HG03108 (cell line): ENCODE results near the gene DDA1.
"Not testable (repeated sequence)": the region's sequence is repeated elsewhere in the genome, so short reads cannot be mapped to it uniquely, and the experiment has no call there.

Experiments
- ATAC-seq: cut with Tn5 transposase; IDR thresholded peaks from one replicate; pipeline ENCODE4 v1.9.1; 2021; ENCODE audit warnings: moderate library complexity; ENCODE audit not compliant: unreplicated experiment

The DDA1 gene

DNA sequence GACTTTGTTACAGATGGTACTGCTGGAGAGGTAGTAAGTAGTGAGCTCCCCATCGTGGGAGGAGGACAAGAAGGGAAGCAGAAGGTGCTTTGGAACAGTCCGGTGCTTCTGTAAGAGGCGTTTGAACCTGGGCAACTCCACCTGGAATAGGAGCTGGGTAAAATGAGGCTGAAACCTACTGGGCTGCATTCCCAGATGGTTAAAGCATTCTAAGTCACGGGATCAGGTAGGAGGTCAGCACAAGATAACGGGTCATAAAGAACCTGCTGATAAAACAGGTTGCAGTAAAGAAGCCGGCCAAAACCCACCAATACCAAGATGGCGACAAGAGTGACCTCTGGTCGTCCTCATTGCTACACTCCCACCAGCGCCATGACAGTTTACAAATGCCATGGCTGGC lies 22.6 kb upstream of the DDA1 start:
- no peak for ATAC-seq

DNA sequence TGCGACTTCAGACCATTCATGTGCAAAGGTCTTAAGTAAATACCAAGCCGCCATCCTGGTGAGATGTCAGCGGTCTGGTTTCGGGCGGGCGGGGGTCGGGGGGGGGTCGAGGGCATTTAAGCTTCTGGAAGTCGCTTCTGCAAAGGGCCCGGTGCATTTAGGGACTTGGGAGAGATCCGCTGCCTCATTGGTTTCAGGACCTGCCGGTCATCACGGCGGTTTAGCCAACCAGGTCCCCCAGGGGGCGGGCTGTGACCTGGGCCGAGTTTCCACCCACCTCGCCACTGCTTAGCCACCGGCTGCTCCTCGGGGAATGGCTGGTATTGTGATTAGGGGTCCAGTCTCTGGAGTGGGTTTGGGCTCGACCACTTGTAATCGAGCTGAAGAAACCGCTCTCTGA lies 19.9 kb upstream of the DDA1 start:
- ATAC-seq = no peak

DNA sequence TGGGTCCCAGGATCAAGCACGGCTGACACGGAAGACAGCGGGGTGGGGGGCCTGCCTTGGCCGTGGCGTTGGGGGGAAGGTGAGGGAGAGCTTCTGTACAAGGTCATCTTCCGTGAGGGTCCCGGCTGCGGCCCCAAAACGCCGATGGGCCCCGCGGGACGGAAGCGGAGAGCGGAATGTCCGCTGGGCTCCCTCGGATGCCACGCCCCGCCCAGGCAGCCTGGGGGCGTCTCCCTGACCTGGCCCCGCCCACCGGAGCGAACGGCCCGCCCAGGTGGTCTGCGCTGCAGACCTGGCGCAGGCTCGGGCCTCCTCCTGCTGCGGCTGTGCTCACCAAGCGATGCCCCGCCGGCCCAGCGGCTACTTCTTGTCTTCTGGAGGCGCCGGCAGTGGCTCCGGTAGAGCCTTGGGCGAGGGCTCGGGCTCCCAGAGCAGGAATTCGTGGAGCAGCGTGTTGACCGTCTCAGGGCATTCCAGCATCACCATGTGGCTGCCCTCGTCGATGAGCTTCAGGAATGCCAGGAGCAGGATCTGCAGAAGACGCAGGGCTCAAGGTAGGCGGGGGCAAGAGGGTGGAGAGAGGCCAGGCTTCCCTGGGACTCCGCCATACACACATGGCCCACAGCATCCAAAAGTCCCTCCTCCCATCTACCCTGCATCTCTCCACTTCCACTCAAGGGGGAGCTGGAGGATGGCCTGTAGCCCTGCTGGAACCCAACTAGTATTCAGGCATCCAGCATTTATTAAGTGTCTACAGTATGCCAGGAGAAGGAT lies 16.9 kb upstream of the DDA1 start:
- peak; percentile 81 for ATAC-seq

DNA sequence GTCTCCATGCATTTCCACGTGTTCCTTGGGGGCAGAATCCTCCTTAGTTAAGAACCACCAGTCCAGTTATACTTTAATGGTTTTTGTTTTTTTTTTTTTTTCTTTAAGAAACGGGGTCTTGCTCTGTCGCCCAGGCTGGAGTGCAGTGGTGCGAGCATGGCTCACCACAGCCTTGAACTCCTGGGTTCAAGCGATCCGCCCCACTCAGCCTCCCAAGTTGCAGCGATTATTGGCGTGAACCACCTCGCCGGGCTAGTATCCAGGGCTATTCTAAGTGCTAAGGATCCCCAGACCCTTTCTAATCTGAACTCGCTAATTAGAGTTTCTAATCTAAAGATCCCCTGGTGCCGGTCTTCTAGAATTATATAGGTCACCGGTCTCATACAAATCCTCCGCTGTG lies 15.8 kb upstream of the DDA1 start:
- ATAC-seq = no peak

DNA sequence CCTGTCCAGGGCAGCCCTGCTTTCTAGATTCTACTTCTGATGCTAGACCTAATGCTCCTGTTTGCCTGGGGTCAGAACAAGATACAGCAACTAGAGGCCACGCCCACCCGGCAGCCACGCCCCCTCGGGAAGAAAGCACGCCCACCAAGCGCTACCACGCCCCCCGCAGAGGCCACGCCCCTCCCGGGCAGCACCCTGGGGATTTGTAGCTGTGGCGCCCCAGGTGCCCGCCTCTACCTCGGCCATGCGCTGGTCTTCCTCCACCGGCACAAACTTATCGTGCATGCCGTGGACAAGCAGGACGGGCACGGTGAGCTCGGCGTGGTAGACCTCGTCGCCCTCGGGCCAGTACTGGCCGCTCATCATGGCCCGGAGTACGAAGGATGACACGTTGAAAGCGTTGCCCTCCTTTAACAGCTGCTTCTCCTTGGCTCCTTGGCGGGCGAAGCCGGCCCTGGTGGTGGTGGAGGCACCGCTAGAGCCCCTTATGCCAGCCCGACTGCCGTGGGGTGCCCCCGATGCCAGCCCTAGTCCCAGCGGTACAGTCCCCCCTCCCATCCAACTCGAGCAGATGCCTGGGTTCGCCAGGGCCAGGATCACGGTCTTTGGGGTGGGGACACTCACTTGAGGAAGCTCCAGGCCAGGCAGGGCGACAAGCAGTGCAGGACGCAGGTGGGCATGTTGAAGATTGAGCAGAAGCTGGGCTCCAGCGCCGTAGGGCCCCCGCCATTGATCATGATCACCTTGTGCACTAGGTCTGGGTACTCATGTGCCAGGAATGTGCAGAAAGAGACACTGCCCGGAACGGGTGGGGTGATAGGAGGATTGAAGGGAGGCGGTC lies 15.1 kb upstream of the DDA1 start:
- no peak for ATAC-seq

DNA sequence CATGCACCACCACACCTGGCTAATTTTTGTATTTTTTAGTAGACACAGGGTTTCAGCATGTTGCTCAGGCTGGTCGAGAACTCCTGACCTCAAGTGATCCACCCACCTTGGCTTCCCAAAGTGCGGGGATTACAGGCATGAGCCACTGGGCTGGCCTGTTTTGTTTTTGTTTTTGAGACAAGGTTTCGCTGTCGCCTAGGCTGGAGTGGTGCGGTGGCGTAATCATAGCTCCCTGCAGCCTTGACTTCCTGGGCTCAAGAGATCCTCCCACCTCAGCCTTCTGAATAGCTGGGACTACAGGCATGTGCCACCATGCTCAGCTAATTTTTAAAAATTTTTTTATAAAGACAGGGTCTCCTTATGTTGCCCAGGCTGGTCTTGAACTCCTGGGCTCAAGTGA lies 13.8 kb upstream of the DDA1 start:
- ATAC-seq = not testable (repeated sequence)

DNA sequence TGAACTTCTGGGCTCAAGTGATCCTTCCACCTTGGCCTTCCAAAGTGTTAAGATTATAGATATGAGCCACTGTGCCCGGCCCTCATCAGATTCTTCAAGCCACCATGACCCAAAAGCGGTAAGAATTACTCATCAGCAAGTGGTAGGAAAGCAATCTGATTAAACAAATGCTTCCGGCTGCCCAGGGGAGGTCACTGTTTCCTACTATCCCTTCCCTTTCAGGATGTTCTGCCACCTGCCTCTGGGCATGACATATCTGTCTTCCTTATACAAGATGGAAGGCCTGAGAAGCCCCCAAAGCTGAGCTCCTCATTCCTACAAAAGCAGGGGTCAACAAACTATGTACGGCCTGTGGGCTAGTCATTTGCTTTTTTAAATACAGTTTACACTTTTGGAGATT lies 13.1 kb upstream of the DDA1 start:
- no peak for ATAC-seq

DNA sequence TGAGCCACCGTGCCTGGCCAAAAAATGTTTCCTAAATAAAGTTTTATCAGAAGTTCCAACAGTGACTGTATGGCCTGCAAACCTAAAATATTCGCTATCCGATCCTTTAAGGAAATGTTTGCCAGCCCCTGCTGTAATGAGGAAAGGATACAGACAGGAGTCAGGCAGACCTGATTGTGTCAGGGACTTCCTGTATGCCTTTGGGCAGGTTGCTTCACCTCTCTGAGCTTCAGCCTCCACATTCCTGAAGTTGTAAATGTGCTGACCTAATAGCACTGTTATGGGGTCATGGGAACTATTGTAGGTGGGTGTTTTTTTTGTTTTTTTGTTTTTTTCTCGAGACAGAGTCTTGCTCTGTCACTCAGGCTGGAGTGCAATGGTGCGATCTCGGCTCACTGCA lies 12.4 kb upstream of the DDA1 start:
- no peak for ATAC-seq

DNA sequence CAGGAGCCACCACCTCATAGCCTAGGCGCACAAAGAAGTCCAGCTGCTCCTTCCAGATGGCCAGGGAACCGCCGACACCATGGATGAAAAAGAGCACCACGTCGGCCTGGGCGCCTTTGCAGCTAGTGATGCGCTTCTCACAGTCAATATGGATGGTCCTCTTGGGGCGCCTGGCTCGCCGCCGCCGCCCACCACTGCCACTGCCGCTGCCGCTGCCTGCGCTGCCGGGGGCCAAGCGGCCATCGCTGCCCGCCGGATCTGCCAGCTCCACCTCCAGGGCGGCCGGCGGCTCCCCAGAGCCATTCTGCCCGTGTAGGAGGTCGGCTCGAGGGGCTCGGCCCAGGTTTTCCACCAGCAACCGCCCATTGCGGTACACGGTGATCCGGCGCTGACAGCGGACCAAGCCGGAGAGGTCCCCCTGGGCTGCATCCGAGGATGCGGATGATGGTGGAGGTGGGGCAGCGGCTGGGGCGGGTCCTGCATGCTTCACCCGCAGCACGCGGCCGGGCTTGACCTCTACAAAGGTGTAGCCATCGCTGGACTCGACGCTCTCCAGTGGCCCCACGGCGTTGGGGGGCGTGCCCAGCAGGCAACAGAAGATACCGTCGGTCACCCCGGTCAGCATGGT lies 8.3 kb upstream of the DDA1 start:
- no peak for ATAC-seq

DNA sequence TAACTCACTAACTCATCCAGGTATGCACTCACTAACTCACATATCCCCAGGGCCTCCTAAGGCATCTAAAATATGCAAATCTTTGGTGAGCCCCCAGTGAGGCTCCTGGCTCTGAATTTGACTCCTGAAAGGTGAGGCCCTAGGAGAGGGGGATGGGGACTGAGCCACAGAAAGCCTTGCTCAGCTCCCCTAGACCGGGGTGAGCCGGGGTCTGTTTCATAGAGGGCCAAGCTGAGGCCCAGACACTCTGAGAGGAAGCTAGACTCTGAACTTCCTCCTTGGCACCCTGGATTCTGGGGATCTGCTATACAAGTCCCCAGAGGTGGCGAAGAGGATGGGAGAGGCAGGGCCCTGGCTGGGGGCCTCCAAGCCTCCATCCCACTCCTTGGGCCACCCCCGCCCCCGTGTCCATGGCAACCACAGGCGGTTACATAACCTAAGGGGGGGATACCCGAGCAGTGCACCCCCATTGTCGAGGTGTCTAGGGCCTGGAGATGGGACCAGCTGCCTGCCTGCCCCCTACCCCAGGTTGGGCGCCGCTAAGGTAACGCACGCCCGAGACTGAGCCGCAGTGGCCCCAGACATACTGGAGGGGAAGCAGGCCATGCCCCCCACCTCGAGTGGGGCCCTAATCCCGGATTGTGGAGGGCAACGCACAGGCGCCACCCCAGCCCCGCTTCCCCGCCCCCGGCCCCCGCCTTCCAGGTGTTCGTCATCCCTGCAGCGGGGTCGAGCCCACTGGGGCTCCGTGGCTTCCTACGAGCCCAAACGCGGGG lies 6.8 kb upstream of the DDA1 start:
- no peak for ATAC-seq

DNA sequence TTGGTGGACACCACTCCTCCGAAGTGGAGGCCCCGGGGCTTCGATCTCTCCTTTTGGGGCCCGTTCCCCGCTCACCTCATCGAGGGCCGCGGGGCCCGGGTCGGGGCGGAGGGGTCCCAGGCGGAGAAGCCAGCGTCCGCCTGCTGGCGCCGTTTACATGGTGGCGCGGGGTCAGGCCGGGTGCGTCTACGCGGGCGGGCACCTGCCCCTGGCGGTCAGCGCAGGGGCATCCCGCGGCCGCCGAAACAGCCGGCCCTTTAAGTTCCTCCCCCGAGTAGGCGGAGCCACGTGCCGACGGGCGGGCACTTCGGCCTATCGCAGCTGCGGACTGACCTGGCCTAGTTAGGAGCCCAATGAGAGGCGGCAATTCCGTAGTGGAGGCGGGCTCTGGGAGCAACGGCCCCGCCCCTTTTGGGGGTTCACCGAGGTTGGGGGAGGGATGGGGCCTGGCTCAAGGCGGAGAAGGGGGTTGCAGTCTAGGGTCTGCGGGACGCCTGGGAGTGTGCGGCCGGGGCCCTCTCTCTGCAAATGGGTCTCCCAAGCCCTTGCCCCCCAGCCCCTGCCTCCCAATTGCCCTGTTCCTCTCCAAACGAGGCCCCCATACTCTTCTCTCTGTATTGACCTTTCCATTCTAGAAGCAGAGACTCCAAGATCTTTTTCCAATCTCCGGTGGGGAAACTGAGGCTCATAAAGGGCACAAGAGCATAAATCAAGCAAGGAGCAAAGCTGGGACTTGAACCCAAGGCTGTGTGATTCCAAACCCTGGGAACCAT lies 6.0 kb upstream of the DDA1 start, which contains the start of gene ABHD8:
Gene ABHD8, minus strand, starts transcription at position 259 of the 773 bp plus-strand sequence. CDS start 1,809 bp downstream, outside the sequence.
- peak; percentile 55 for ATAC-seq

DNA sequence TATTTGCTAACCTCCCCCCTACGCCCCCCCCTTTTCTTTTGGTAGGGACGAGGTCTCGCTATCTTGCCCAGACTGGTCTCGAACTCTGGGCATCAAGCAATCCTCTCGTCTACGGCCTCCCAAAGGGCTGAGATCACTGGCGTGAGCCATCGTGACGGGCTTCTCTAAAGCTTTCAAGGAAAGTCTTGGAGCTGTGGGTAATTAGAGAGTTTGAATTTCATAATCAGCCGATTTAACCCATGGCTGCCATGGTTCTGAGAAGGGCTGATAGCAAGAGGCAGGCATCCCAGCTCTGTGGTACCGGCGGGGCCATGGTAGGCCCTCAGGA lies 5.5 kb upstream of the DDA1 start:
- ATAC-seq = no peak

DNA sequence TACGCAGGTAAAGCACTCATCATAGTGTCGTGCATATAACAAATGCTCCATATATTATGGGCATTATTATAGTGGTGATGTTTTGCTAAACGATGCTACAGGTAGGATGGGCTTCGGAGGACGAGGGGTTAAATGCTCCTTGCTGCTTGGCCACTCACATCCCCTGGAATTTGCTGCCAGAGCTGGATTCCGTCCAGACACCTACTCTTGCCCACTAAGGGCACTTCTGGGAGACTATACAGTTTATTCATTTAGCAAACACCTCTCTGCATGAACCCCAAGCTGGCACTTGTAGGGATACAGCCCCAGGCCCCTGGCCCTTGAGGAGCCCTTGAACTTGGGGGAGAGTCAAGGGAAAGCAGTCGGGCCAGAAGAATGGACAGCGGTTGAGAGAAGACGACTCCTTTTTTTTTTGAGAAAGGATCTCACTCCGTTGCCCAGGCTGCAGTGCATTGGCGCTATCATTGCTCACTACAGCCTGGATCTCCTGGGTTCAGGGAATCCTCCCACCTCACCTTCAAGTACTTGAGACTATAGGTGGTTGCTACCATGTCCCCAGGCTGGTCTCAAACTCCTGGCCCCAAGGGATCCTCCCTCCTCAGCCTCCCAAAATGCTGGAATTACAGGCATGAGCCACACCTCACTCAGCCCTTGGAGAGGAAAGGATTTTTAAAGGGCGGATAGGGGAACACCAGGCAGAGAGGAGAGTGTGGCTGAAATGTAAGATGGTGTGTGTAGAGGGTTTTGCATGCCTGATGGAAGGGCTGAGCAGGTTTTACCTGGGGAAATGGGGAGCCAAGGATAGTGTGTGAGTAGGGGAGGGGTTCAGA lies 4.8 kb upstream of the DDA1 start:
- no peak for ATAC-seq

DNA sequence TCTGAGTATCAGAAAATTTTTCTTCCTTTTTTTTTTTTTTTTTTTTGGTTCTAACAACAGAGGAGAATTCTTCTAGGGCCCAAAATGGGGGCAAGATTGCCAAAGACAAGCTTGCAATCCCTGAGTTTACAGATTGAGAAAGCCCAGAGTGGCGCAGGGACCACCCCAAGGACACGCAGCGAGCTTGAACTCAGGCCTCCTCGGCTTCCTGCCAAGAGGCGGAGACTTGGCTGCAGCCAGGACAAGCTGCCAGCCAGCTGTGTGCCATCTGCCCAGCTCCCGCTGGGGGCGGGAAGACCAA lies 4.2 kb upstream of the DDA1 start:
- ATAC-seq = no peak

DNA sequence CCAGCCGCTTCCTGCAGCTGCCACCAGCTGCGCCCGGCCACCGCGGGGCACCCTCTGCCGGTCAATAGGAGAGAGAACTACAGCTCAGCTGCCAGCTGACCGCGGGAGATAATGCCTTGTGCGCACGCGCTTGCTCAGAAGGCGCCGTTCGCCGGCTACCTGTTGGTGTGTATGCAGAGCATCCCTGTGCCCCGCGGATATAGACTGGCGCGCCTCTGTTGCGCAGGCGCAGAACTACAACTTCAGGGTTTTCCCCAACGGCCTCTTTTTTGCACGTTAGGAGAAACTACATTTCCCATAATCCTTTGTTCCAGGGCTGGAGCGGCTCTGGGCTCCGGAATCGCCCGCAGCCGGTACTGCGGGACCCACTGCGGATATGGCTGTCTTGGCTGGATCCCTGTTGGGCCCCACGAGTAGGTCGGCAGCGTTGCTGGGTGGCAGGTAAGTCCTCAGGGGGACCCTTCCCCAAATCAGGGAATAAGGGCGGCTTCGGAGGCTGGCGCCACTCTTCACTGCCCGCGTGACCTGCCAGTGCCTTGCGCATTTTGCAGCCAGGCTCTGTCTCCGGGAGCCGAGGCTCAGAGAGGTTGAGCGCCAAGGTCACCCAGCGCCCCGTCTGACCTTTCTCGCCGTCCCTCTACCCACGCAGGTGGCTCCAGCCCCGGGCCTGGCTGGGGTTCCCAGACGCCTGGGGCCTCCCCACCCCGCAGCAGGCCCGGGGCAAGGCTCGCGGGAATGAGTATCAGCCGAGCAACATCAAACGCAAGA lies 3.7 kb upstream of the DDA1 start, which contains the start of gene MRPL34:
Gene MRPL34, plus strand, starts transcription at position 356 of the 768 bp plus-strand sequence. Its CDS starts 21 bp downstream, at position 377.
- peak; percentile 63 for ATAC-seq

DNA sequence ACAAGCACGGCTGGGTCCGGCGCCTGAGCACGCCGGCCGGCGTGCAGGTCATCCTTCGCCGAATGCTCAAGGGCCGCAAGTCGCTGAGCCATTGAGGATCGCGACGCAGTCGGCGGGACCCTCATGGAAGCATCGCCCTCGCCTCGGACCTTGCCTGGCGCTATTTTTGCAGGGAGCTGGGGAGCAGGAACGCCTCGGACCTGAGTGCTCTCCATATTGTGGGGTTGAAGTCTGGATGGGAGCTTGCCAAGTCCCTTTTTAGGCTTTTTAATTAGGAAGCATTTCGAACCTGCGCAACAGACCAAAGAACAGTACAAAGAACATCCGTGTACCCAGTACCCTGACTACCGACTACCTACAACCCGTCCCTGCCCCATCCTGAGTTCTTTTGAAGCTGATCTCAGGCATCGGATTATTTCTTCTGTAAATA lies 3.1 kb upstream of the DDA1 start:
- ATAC-seq = no peak

DNA sequence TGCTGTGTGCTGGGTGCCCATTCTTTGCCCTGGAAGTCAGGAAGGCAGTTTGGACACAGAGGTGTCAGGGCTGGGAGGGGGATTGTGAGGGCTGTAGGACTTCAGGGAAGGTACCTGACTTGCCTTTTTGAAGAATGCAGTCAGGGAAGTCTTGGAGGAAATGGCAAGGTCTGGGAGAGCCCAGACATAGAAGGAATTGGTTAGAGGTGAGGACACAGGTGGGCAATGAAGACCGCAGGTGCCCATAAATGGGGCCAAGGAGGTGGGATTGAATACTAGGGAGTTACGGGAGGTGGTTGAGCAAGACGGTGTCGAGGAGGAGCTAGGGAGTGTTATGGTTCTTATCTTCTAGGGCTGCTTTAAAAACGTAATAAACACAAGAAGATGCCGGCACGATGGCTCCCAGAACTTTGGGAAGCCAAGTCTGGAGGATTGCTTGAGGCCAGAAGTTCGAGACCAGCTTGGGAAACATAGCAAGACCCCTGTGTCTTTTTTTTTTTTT lies 1.4 kb upstream of the DDA1 start:
- ATAC-seq = no peak

DNA sequence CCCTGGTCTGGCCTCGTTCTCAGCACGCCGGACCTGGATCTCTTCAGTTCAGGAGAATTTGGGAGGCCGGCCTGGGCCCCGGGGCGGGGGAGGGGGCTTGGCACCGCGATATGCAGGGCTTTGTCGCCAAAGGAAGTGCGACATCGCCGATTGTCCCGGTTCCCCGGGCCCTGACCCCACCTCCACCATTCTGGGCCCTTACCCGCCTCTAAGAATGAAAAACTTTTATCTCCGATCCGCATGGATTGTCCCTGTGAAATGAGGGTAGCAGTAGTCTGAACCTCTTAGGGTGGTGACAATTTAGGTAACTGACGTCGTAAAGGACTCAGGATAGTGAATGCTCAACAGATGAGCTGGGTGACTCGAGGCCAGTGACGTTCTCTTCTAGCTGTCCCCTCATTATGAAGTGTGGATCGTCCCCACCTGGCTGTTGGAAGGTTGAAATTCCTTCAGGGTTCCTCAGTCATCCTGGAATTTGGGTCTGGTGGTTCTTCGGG lies 650 bp downstream of the DDA1 start:
- ATAC-seq = no peak
